Ovary (tissue), 3 donors: ENCODE results near the gene SHISA2.
"Not testable (repeated sequence)": the region's sequence is repeated elsewhere in the genome, so short reads cannot be mapped to it uniquely, and the experiment has no call there.

ENCODE experiments used
- EP300 ChIP-seq: sonication (generic); formaldehyde crosslinking; IDR thresholded peaks from one replicate; pipeline ENCODE4 v1.6.1; 2017; ENCODE audit warnings: antibody characterized with exemption
- POLR2A ChIP-seq: fragments of 450-650 bp; IDR thresholded peaks from one replicate; pipeline ENCODE4 v1.6.1; 2017; ENCODE audit warnings: antibody characterized with exemption, mild to moderate bottlenecking, moderate library complexity
- TF ChIP-seq, protein P1 (sequence below), 3 donors: fragments of 450-650 bp in 2 of 3; fragments of 200-600 bp in 1 of 3; IDR thresholded peaks; one replicate each; pipeline versions ENCODE4 v1.5.1 to v1.8.0; 2016 to 2022; ENCODE audit warnings: antibody characterized with exemption in 3 of 3, mild to moderate bottlenecking in 1 of 3
- donor health status: DM: no; HTN: no; CAD: no.

- TF ChIP-seq, protein P1, sequence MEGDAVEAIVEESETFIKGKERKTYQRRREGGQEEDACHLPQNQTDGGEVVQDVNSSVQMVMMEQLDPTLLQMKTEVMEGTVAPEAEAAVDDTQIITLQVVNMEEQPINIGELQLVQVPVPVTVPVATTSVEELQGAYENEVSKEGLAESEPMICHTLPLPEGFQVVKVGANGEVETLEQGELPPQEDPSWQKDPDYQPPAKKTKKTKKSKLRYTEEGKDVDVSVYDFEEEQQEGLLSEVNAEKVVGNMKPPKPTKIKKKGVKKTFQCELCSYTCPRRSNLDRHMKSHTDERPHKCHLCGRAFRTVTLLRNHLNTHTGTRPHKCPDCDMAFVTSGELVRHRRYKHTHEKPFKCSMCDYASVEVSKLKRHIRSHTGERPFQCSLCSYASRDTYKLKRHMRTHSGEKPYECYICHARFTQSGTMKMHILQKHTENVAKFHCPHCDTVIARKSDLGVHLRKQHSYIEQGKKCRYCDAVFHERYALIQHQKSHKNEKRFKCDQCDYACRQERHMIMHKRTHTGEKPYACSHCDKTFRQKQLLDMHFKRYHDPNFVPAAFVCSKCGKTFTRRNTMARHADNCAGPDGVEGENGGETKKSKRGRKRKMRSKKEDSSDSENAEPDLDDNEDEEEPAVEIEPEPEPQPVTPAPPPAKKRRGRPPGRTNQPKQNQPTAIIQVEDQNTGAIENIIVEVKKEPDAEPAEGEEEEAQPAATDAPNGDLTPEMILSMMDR (IDR thresholded peaks at IDR 0.05): not testable (repeated sequence)
- not testable (repeated sequence) for TF ChIP-seq EP300, POLR2A
Observed at GRCh38 chr13:26072335-26072734, 20.5 kb upstream of the SHISA2 start.
